Mucosa of descending colon (tissue), 3 donors: ENCODE data around the gene NELL2. TPM values are rescaled to one million over a fixed set of nuclear protein-coding genes. Genes with fewer than 3 reads are reported as not detected.
"Not testable (repeated sequence)": the region's sequence is repeated elsewhere in the genome, so short reads cannot be mapped to it uniquely, and the experiment has no call there.

ENCODE experiments used
- ATAC-seq: fragments of 200-7000 bp; cut with Tn5 transposase; one replicate; pipeline ENCODE4 v1.9.1; 2020; ENCODE audit warnings: mild to moderate bottlenecking, moderate library complexity
- DNase-seq, 3 donors: peaks; one replicate each; pipeline ENCODE4 v3.0.0-alpha.2; 2020
- H3K36me3 ChIP-seq: fragments of 200-600 bp; one replicate; pipeline ENCODE4 v1.8.0; 2021; ENCODE audit warnings: low read depth, mild to moderate bottlenecking
- H3K4me1 ChIP-seq: fragments of 200-600 bp; one replicate; pipeline ENCODE4 v1.8.0; 2021; ENCODE audit warnings: low read depth, mild to moderate bottlenecking
- H3K4me3 ChIP-seq: fragments of 200-600 bp; one replicate; pipeline ENCODE4 v1.8.0; 2021; ENCODE audit warnings: mild to moderate bottlenecking
- H3K9me3 ChIP-seq: fragments of 200-600 bp; one replicate; pipeline ENCODE4 v1.8.0; 2021; ENCODE audit warnings: mild to moderate bottlenecking
- CTCF ChIP-seq: fragments of 200-600 bp; IDR thresholded peaks from one replicate; pipeline ENCODE4 v1.8.0; 2022; ENCODE audit warnings: antibody characterized with exemption, mild to moderate bottlenecking
- intact Hi-C, 2 donors: fragments of 100-400 bp; cut with DNase I in 1 of 2; cut with micrococcal nuclease in 1 of 2; formaldehyde crosslinking; loops; one replicate each; pipeline versions ENCODE4 v1.11.0 to v1.11.1; 2022; cut with DNase I, micrococcal nuclease
- total RNA-seq, 3 donors: library from RNA; stranded (reverse); fragmentation: NEBNext Ultra II Directional in 2 of 3; extraction: Animal tissue kit (Norgen Biotek cat#: 25700) in 2 of 3; gene quantifications; one replicate each; pipeline versions ENCODE4 v1.2.1 to v1.2.4, GENCODE V29; 2021 to 2023
- donor health status: DM: no; HTN: no; CAD: no; lungs with moderate emphysema.
- donor health status: DM: no; HTN: no; CAD: no.
- donor health status: DM: no; HTN: yes; CAD: no.

NELL2 gene
- total RNA-seq, 3 donors from 2014 or later, result 2.4 to 7.4 (median 5.8) TPM

- intact Hi-C loops, result no loop called here
- no peak for TF ChIP-seq CTCF
- H3K4me3 ChIP-seq, result no peak overlapping the region
- no peaks in the 10 kb centered on the region for H3K9me3 ChIP-seq
- DNase-seq (no peak), ATAC-seq (no peak)
- no peaks in the 10 kb centered on the region for H3K4me1 ChIP-seq
- no peaks in the 10 kb centered on the region for H3K36me3 ChIP-seq
Observed at GRCh38 chr12:44689587-44689986, 186.5 kb downstream of the NELL2 start.

- H3K9me3 ChIP-seq, H3K36me3 ChIP-seq, ATAC-seq, intact Hi-C loops, H3K4me1 ChIP-seq, H3K4me3 ChIP-seq: not testable (repeated sequence)
- peak in 1 of 3 donors; percentile 16 for DNase-seq
Observed at GRCh38 chr12:44686821-44687432, 189.2 kb downstream of the NELL2 start.

GRCh38 chr12:44677724-44678123, 198.4 kb downstream of the NELL2 start:
- no peak for TF ChIP-seq CTCF
- H3K4me3 ChIP-seq, result no peak overlapping the region
- DNase-seq, result no peak
- no peaks in the 10 kb centered on the region for H3K9me3 ChIP-seq
- intact Hi-C loops, result no loop called here
- no peaks in the 10 kb centered on the region for H3K4me1 ChIP-seq
- no peaks in the 10 kb centered on the region for H3K36me3 ChIP-seq
- no peak for ATAC-seq

GRCh38 chr12:44674875-44675274, 201.2 kb downstream of the NELL2 start:
- ATAC-seq (no peak), DNase-seq (no peak)
- Histone ChIP-seq H3K4me3 (no peak overlapping the region), H3K4me1 (no peaks in the 10 kb centered on the region), H3K36me3 (no peaks in the 10 kb centered on the region), H3K9me3 (peaks cover under 1% of the 10 kb centered on the region)
- intact Hi-C loops, result no loop called here
- TF ChIP-seq CTCF, result no peak

- Histone ChIP-seq H3K36me3 (no peaks in the 10 kb centered on the region), H3K4me1 (no peaks in the 10 kb centered on the region), H3K9me3 (peaks cover 7% of the 10 kb centered on the region), H3K4me3 (no peak overlapping the region)
- ATAC-seq, result no peak
- no peak for DNase-seq
- intact Hi-C loops, result no loop called here
- no peak for TF ChIP-seq CTCF
Observed at GRCh38 chr12:44673811-44674210, 202.3 kb downstream of the NELL2 start.

GRCh38 chr12:44672042-44672441, 204.1 kb downstream of the NELL2 start:
- no peaks in the 10 kb centered on the region for H3K36me3 ChIP-seq
- no peak for TF ChIP-seq CTCF
- DNase-seq (no peak), ATAC-seq (no peak)
- no peak overlapping the region for H3K4me3 ChIP-seq
- H3K4me1 ChIP-seq, result no peaks in the 10 kb centered on the region
- H3K9me3 ChIP-seq, result peaks cover 11% of the 10 kb centered on the region
- intact Hi-C loops, result no loop called here
